Erythroblast (primary cell): ENCODE results near the gene PML.

ENCODE experiments used
- GATA1 ChIP-seq: IDR thresholded peaks from 2 replicates; pipeline ENCODE4 v1.6.1; 2011; ENCODE audit warnings: low read depth, mild to moderate bottlenecking, control low read depth, low read length, moderate library complexity
- POLR2A ChIP-seq: IDR thresholded peaks from 2 replicates; pipeline ENCODE4 v1.6.1; 2011; ENCODE audit warnings: mild to moderate bottlenecking, low read length

GRCh38 chr15:73981761-73982221, 12.7 kb upstream of the PML start:
- TF ChIP-seq POLR2A (no peak), GATA1 (no peak)
